Measurements from ENCODE around the gene TMEM184B. TPM values are rescaled to one million over a fixed set of nuclear protein-coding genes. Genes with fewer than 3 reads are reported as not detected.

TMEM184B gene
- total RNA-seq, 4 donors from 2014 or later: 61.1 to 138 (median 72.0) TPM

DNA sequence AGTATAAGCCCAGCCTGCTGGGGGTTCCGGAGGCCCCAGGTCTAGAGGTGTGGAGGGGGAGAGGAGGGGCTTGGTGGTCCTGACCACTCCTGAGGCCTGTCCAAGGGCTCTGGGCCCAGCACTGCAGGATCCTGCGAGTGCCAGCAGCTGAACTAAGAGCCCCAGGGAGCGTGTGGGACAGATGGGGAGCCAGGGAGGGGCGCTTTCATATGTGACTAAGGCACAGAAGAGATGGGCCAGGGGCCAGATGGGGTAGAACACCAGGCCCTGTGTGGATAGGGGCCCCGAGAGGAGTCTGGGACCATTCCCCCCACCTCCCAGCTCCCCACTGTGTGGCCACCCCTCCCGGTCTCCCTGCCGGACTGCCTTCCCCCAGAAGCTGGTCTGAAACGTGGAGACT is 52.6 kb downstream of the TMEM184B start:
- no peak overlapping the region for H3K4me3 ChIP-seq
- H3K27me3 ChIP-seq: no peaks in the 10 kb centered on the region
- peaks cover 0 to 53% (median 4%) of the 10 kb centered on the region in 3 donors for H3K36me3 ChIP-seq
- TF ChIP-seq CTCF (IDR thresholded peaks at IDR 0.05): no peak
- TF ChIP-seq EP300 (IDR thresholded peaks at IDR 0.05): no peak
- 52 to 54% methylated on average over 8 of the region's 8 CpGs for WGBS, 2 donors
- no peaks in the 10 kb centered on the region for H3K9me3 ChIP-seq
- no peak for DNase-seq (ENCODE audit: low spot score in 2 of 2)
- H3K4me1 ChIP-seq: peaks cover 0 to 43% (median 28%) of the 10 kb centered on the region in 4 donors
- peak overlapping the region; percentile 87 to 99 (median 95) for H3K27ac ChIP-seq

- TF ChIP-seq CTCF (IDR thresholded peaks at IDR 0.05) (no peak), POLR2A (IDR thresholded peaks at IDR 0.05) (no peak), EP300 (IDR thresholded peaks at IDR 0.05) (peak in 1 of 2 donors; percentile 19)
- WGBS, 2 donors: 42 to 47% methylated on average over 8 to 10 of the region's 10 CpGs
These were observed 53.2 kb downstream of the TMEM184B start for GRCh38 chr22:38219632-38220031.

GRCh38 chr22:38218661-38219622 is 53.9 kb downstream of the TMEM184B start:
- Histone ChIP-seq H3K27me3 (no peaks in the 10 kb centered on the region), H3K9me3 (no peaks in the 10 kb centered on the region), H3K4me1 (peaks cover 0 to 56% (median 35%) of the 10 kb centered on the region in 4 donors), H3K27ac (peak overlapping the region; percentile 87 to 99 (median 95)), H3K4me3 (no peak overlapping the region), H3K36me3 (peaks cover 0 to 46% (median 0%) of the 10 kb centered on the region in 3 donors)
- TF ChIP-seq EP300 (IDR thresholded peaks at IDR 0.05) (peak; percentile 95 to 97), POLR2A (IDR thresholded peaks at IDR 0.05) (peak in 1 of 2 donors; percentile 53), CTCF (IDR thresholded peaks at IDR 0.05) (peak in 1 of 5 experiments; percentile 21)
- 28 to 45% methylated on average over 17 to 21 of the region's 25 CpGs for WGBS, 2 donors
- DNase-seq (ENCODE audit: low spot score in 2 of 2): peak in 1 of 2 donors; percentile 69

More at GRCh38 chr22:38219632-38220031, 53.2 kb downstream of the TMEM184B start:
- no peak overlapping the region for H3K4me3 ChIP-seq
- no peaks in the 10 kb centered on the region for H3K27me3 ChIP-seq
- DNase-seq (ENCODE audit: low spot score in 2 of 2): no peak
- peak overlapping the region; percentile 87 to 99 (median 95) for H3K27ac ChIP-seq
- H3K9me3 ChIP-seq: no peaks in the 10 kb centered on the region
- peaks cover 0 to 49% (median 30%) of the 10 kb centered on the region in 4 donors for H3K4me1 ChIP-seq
- peaks cover 0 to 49% (median 0%) of the 10 kb centered on the region in 3 donors for H3K36me3 ChIP-seq

- H3K4me1 ChIP-seq: peaks cover 0 to 57% (median 38%) of the 10 kb centered on the region in 4 donors
These were observed 57.4 kb downstream of the TMEM184B start for GRCh38 chr22:38215156-38216038.

More at GRCh38 chr22:38215156-38216038, 57.4 kb downstream of the TMEM184B start:
- no peaks in the 10 kb centered on the region for H3K9me3 ChIP-seq
- peaks cover 0 to 13% (median 0%) of the 10 kb centered on the region in 3 donors for H3K36me3 ChIP-seq
- peak overlapping the region; percentile 47 to 73 (median 60) for H3K27ac ChIP-seq
- no peak overlapping the region for H3K4me3 ChIP-seq
- 71 to 80% methylated on average over 11 of the region's 11 CpGs for WGBS, 2 donors
- TF ChIP-seq CTCF (IDR thresholded peaks at IDR 0.05) (no peak), EP300 (IDR thresholded peaks at IDR 0.05) (peak in 1 of 2 donors; percentile 1), POLR2A (IDR thresholded peaks at IDR 0.05) (no peak)
- DNase-seq (ENCODE audit: low spot score in 2 of 2): no peak
- no peaks in the 10 kb centered on the region for H3K27me3 ChIP-seq
